ENCODE results near the gene STIM2.

STIM2 gene

DNA sequence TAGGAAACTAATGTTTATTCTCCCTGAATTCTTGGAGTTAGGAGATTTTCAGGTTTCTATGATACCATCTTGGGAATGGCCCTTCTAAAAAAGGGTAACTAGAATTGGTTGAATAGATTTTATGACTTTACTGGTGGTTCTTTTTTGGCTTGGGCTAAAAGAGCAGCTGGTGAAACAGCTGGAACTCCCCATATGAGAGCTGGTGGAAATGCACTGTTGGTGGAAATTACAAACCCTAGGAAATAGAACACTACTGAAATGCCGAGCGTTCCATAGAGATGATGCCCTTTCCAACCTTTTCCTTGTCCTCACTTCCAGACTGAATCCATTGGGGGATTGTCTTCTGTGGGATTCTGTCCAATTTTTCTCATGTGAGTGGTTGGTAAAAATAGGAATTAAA, 139.5 kb downstream of the STIM2 start:
- no peak overlapping the region for H3K27ac ChIP-seq
- TF ChIP-seq, protein P1, sequence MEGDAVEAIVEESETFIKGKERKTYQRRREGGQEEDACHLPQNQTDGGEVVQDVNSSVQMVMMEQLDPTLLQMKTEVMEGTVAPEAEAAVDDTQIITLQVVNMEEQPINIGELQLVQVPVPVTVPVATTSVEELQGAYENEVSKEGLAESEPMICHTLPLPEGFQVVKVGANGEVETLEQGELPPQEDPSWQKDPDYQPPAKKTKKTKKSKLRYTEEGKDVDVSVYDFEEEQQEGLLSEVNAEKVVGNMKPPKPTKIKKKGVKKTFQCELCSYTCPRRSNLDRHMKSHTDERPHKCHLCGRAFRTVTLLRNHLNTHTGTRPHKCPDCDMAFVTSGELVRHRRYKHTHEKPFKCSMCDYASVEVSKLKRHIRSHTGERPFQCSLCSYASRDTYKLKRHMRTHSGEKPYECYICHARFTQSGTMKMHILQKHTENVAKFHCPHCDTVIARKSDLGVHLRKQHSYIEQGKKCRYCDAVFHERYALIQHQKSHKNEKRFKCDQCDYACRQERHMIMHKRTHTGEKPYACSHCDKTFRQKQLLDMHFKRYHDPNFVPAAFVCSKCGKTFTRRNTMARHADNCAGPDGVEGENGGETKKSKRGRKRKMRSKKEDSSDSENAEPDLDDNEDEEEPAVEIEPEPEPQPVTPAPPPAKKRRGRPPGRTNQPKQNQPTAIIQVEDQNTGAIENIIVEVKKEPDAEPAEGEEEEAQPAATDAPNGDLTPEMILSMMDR (conservative IDR thresholded peaks at IDR 0.05) = no peak
- no peak for TF ChIP-seq ZFX (IDR thresholded peaks at IDR 0.05)

DNA sequence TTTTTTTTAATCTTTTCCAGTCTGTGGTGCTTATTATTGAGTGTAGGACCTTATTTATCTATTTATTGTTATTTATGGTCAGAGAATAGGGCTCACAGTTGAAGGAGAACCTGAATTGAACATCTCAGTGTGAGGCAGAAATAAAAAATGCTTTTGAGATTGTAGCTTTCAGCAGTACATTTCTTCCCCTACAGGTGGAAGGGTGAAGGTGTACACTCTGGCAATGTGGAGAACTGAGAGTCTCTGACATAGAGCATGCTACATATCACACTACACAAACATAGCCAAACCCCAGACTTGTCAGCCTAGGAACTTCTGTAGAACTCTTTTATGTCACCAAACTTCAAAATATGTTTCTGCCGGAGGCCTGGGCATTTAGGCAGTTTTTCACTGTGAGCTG, 140.2 kb downstream of the STIM2 start:
- no peak for TF ChIP-seq ZFX (IDR thresholded peaks at IDR 0.05)
- TF ChIP-seq, protein P1 (conservative IDR thresholded peaks at IDR 0.05) = peak; percentile 26
- H3K27ac ChIP-seq = no peak overlapping the region

DNA sequence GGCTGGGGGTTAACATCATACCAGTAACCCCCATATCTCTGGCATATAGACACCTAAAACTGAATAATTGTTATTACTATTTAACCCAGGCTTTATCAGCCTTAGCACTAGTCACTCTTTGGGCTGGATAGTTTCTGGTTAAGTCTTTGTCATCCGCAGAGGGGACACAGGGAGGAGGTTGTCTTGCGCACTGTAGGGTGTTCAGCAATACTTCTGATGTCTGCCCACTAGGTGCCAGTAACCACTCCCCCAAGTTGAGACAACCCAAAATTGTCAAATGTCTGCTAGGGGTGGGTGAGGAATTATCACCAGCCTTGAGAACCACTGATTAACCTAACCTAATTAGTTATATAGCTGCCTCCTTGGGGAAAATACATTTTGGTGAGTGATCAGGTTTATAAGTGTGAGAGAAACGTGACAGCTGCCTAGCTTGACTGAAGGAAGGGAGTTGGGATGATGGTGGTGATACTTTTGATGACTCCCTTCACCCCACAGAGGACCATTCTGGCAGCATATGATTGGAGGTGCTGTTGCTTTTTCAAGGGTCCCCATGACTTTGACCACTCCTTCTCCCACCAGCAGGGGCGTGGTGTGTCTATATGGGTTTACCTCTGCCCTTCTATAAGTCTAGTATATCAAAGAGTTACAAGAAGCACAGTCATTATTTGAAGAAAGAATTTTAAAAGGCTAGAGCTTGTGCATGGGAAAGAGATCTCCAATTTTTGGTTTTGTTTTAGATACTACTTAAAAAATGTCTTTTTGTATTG, 140.9 kb downstream of the STIM2 start:
- TF ChIP-seq, protein P1 (conservative IDR thresholded peaks at IDR 0.05) = no peak
- no peak for TF ChIP-seq ZFX (IDR thresholded peaks at IDR 0.05)
- H3K27ac ChIP-seq = no peak overlapping the region

DNA sequence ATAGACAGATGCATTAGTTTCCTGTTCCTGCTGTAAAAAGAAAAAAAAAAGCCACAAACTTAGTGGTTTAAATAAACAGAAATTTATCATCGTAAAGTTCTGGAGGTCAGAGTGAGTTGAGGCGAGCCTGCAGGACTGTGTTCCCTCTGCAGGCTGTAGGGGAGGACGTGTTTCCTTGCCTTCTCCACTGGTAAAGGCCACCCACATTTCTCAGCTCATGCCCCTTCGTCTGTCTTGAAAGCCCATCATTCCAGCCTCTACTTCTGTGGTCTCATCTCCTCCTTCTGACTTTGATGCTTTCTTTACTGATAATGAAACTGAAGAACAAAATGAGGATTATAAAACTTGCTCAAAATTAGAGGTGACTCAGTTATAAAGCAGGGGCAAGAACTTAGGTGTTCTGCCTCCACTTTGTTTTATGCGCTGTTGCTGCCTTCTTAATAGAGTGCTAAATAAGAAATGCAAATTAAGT, 143.0 kb downstream of the STIM2 start:
- TF ChIP-seq, protein P1 (conservative IDR thresholded peaks at IDR 0.05) = no peak
- TF ChIP-seq ZFX (IDR thresholded peaks at IDR 0.05) = no peak
- no peak overlapping the region for H3K27ac ChIP-seq

DNA sequence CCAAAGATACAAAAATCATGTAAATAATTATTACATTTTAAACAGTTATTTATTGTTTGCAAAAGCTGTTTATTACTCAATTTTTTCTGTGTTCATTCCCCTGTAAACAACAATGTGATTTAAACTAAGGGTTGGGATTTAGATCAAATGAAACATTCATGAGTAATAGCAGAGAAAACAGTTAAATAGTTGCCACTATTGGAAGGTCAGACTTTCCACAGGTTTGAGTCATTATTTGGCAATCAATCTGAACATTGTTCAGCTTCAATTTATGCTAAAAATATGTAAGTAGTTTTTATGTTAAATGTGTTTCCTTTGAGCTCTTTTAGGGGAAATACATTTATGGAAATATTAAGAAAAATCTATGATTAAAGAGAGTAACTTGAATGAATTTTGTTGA, 144.9 kb downstream of the STIM2 start:
- no peak for TF ChIP-seq ZFX (IDR thresholded peaks at IDR 0.05)
- TF ChIP-seq, protein P1 (conservative IDR thresholded peaks at IDR 0.05) = no peak
- H3K27ac ChIP-seq = no peak overlapping the region

DNA sequence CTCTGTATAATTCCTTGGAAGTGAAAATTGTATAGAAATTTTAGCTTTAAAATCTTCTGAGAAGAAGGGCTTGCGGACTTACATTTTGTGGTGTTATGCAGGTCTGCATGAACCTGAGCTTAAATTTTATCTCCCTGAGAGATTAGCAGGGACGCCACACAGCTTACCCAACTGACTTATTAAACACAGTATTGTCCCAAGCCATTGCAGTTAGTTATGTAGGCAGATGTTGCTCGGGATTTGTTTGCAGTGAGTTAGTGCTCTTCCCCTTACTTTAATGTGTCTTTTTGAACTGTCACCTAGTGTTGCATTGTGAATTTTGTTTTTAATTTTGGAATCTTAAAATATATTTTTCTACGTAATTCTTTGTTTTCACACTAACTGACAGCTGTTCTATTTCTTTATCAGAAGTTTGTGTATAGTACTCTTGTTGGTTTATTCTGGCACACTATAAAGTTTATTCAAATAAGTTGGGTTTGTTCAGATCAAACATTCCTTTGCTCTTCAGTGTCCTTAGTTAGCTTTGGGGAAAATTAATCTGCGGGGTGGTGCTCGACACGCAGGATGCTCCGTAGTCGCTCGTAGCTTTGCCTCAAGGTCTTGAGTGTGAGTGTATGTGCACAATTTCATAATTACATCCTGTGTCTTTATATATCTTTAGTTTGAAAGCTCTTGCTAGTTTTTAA, 145.4 kb downstream of the STIM2 start:
- TF ChIP-seq, protein P1 (conservative IDR thresholded peaks at IDR 0.05) = no peak
- TF ChIP-seq ZFX (IDR thresholded peaks at IDR 0.05) = no peak
- no peak overlapping the region for H3K27ac ChIP-seq

DNA sequence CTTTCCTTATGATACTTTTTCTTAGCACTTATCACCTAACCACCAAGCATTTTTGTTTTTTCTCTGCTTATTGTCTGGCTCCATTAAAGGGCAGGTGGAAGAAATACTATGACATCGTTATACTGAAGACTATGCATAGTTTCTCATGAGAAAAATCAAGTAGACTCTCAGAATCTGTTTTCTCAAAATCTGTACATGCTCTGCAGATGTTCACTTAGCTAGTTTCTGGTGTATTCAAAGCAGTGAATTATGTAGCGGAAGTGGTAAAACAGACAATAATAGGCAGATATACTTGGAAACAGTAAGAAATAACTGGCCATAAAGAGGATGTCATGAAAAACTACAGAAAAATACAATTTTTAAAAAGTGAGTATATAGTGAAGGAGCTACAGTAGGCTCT, 146.0 kb downstream of the STIM2 start:
- no peak overlapping the region for H3K27ac ChIP-seq
- TF ChIP-seq ZFX (IDR thresholded peaks at IDR 0.05) = no peak
- TF ChIP-seq, protein P1 (conservative IDR thresholded peaks at IDR 0.05) = no peak

Data from C4-2B (cell line).